Keratinocyte (primary cell): ENCODE measurements around the gene GATAD1.

Source experiments
- CTCF ChIP-seq, 3 experiments: IDR thresholded peaks in 1 of 3; conservative IDR thresholded peaks in 1 of 3; optimal IDR thresholded peaks in 1 of 3; 2 replicates in 2 of 3; 3 replicates in 1 of 3; pipeline versions ENCODE3 to v1.5.1; 2011; ENCODE audit warnings: low read length in 3 of 3, mild to moderate bottlenecking in 3 of 3, moderate library complexity in 2 of 3, control low read depth in 1 of 3, inconsistent platforms in 1 of 3; ENCODE audit not compliant: insufficient read depth in 2 of 3; ENCODE audit errors: extremely low read depth in 1 of 3
- EZH2 ChIP-seq: IDR thresholded peaks from one replicate; pipeline ENCODE4 v1.6.1; 2012; ENCODE audit warnings: inconsistent platforms, mild to moderate bottlenecking, low read length, moderate library complexity

GRCh38 chr7:92496876-92497275 is 49.6 kb downstream of the GATAD1 start:
- TF ChIP-seq CTCF (optimal IDR thresholded peaks at IDR 0.05 in 1 of 3, IDR thresholded peaks at IDR 0.05 in 1 of 3, conservative IDR thresholded peaks at IDR 0.05 in 1 of 3; ENCODE audit: extremely low read depth in 1 of 3, insufficient read depth in 2 of 3, low read length in 3 of 3) = no peak
- no peak for TF ChIP-seq EZH2
